Activated T-helper 1 cell treated with anti-CD3 and anti-CD28 coated beads, Interleukin-12 subunit alpha, Interleukin-12 subunit beta, Interleukin-2, Interleukin-4 antibody, amounts not matched to agents 30 ng/mL and 10 ng/mL and 1 ng/mL, durations not matched to agents 14 hours and 24 hours and 36 hours (primary cell): ENCODE results near the gene CFAP46. TPM values are rescaled to one million over a fixed set of nuclear protein-coding genes. Genes with fewer than 3 reads are reported as not detected.
"Not testable (repeated sequence)": the region's sequence is repeated elsewhere in the genome, so short reads cannot be mapped to it uniquely, and the experiment has no call there.

ENCODE experiments used
- DNase-seq: peaks from one replicate; pipeline ENCODE4 v3.0.0; 2021; ENCODE audit warnings: low spot score
- H3K27ac Mint-ChIP-seq: one replicate; pipeline ENCODE4 v1.8.0; 2021; ENCODE audit warnings: mild to moderate bottlenecking, mixed read lengths
- H3K27me3 Mint-ChIP-seq: one replicate; pipeline ENCODE4 v1.8.0; 2022; ENCODE audit warnings: mild to moderate bottlenecking, moderate library complexity, mixed read lengths; ENCODE audit not compliant: insufficient read depth
- H3K36me3 Mint-ChIP-seq: one replicate; pipeline ENCODE4 v1.8.0; 2021; ENCODE audit warnings: low read depth, mixed read lengths
- H3K4me1 Mint-ChIP-seq: one replicate; pipeline ENCODE4 v1.8.0; 2021; ENCODE audit warnings: low read depth, mixed read lengths
- H3K4me3 Mint-ChIP-seq: one replicate; pipeline ENCODE4 v1.8.0; 2021; ENCODE audit warnings: mild to moderate bottlenecking, moderate library complexity, mixed read lengths
- H3K9me3 Mint-ChIP-seq: one replicate; pipeline ENCODE4 v1.8.0; 2021; ENCODE audit warnings: mixed read lengths
- intact Hi-C: fragments of 100-400 bp; cut with micrococcal nuclease; formaldehyde crosslinking; loops from one replicate; pipeline ENCODE4 v1.15.1; 2024
- total RNA-seq: library from RNA; stranded (reverse); gene quantifications from 2 replicates; pipeline ENCODE4 v1.2.3, GENCODE V29; 2022

The CFAP46 gene
- total RNA-seq, 1 donor from 2014 or later = not detected

GRCh38 chr10:132845780-132846595 is 96.4 kb downstream of the CFAP46 start:
- intact Hi-C loops = no loop called here
- peaks cover 7% of the 10 kb centered on the region for H3K9me3 Mint-ChIP-seq
- H3K4me3 Mint-ChIP-seq = no peak overlapping the region
- H3K36me3 Mint-ChIP-seq = no peaks in the 10 kb centered on the region
- DNase-seq = no peak
- H3K4me1 Mint-ChIP-seq = no peaks in the 10 kb centered on the region
- H3K27ac Mint-ChIP-seq = no peak overlapping the region
- peaks cover 6% of the 10 kb centered on the region for H3K27me3 Mint-ChIP-seq

DNA sequence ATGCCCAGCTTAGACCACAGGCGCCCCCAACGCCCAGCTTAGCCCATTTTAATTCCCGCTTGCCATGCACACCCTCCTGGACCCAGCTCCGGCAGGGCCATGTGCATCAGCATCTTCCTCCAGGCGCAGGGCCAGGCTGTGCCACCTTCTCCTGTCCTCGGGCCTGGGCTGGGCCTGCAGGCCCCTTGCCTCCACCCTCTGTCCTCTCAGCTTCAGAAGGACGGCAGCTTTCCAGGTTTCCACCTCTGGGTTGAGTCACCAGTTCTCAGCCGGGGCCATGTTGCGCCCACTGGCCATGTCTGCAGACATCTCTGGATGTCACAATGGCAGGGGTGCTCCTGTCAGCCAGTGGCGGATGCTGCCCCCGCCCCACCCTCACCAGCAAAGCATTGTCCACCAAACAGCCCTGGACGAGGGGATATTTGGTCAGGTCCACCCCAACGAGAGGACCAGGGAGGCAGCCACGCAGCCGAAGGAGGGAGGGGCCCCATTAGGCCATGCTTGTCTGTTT is 97.3 kb downstream of the CFAP46 start:
- H3K4me3 Mint-ChIP-seq = no peak overlapping the region
- H3K27me3 Mint-ChIP-seq = peaks cover 6% of the 10 kb centered on the region
- no peak overlapping the region for H3K27ac Mint-ChIP-seq
- no peaks in the 10 kb centered on the region for H3K36me3 Mint-ChIP-seq
- no peak for DNase-seq
- H3K4me1 Mint-ChIP-seq = no peaks in the 10 kb centered on the region
- peaks cover 7% of the 10 kb centered on the region for H3K9me3 Mint-ChIP-seq
- intact Hi-C loops = no loop called here

DNA sequence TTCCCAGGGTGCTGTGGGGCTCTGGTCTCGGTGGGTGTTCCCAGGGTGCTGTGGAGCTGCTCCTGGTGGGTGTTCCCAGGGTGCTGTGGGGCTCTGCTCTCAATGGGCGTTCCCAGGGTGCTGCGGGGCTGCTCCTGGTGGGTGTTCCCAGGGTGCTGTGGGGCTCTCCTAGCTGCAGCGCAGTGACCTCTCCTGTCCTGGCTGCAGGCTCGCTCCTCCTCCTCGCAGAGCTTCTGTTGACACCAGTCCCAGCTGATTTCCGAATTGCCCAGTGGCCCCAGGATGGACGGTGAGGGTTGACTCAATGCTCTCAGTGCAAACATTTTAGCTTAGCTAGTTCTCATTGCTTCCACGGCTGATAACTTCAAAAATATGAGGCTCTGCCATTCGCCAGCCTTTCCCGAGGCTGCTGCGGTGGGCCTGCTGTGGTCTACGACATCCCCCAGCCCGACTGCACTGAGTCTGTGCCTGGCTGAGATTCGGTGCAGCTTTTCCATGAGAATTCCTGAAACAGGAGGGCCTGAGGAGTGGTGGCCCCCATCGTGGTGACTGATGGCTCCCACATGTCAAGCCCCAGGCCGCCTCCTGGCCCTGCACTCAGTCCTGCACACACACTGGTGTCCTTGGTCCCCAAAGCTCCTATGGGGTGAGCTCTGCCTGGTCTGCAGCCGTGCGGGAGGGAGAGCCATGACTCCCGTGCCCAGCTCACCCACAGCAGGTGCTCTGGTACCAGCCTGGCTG is 98.1 kb downstream of the CFAP46 start:
- Mint-ChIP-seq H3K9me3 (peaks cover 7% of the 10 kb centered on the region), H3K4me1 (no peaks in the 10 kb centered on the region), H3K36me3 (no peaks in the 10 kb centered on the region), H3K4me3 (no peak overlapping the region), H3K27me3 (peaks cover 6% of the 10 kb centered on the region), H3K27ac (no peak overlapping the region)
- intact Hi-C loops = no loop called here
- DNase-seq = no peak

DNA sequence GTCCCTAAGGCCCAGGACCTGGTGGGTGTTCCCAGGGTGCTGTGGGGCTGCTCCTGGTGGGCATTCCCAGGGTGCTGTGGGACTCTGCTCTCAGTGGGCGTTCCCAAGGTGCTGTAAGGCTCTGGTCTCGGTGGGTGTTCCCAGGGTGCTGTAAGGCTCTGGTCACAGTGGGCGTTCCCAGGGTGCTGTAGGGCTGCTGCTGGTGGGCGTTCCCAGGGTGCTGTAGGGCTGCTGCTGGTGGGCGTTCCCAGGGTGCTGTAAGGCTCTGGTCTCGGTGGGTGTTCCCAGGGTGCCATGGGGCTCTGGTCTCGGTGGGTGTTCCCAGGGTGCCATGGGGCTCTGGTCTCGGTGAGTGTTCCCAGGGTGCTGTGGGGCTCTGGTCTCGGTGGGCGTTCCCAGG is 99.1 kb downstream of the CFAP46 start:
- DNase-seq, H3K4me1 Mint-ChIP-seq, intact Hi-C loops, H3K36me3 Mint-ChIP-seq, H3K27ac Mint-ChIP-seq, H3K9me3 Mint-ChIP-seq, H3K27me3 Mint-ChIP-seq, H3K4me3 Mint-ChIP-seq: not testable (repeated sequence)

DNA sequence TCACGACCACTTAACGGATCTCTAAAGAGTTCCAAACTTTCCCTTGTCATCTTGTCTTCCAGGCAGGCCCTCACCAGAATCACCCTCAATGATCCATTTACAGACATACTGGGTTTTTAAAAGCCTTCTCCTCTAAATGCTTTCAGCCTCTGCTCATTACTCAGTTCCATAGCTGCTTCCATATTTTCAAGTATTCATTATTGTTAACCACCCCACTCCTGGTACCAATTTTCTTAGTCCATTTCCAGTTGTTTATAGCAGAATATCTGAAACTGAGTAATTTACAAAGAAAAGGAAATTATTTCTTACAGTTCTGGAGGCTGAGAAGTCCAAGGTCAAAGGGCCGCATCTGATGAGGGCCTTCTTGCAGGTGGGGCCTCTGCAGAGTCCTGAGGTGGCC is 100.0 kb downstream of the CFAP46 start:
- Mint-ChIP-seq H3K27ac (no peak overlapping the region), H3K4me1 (no peaks in the 10 kb centered on the region), H3K4me3 (no peak overlapping the region), H3K27me3 (no peaks in the 10 kb centered on the region), H3K36me3 (no peaks in the 10 kb centered on the region), H3K9me3 (peaks cover 7% of the 10 kb centered on the region)
- DNase-seq = no peak
- intact Hi-C loops = no loop called here

DNA sequence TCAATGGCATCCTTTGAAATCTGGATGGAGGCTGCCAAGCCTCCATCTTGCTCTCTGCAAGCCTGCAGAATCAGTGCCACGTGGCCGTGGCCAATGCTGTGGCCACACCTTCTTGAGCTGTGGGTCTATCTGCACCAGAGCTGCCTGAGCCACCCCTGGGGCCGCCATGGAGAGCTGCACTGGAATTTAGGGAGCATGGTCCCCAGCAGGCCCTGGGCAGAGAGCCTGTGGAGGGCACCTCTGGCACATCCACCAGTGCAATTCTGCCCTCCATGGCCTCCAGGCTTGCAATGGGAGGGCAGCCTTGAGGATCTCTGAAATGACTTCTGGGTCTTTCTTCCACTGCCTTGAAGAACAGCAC is 100.8 kb downstream of the CFAP46 start:
- DNase-seq = no peak
- intact Hi-C loops = no loop called here
- peaks cover 7% of the 10 kb centered on the region for H3K9me3 Mint-ChIP-seq
- no peaks in the 10 kb centered on the region for H3K36me3 Mint-ChIP-seq
- H3K27ac Mint-ChIP-seq = no peak overlapping the region
- no peaks in the 10 kb centered on the region for H3K27me3 Mint-ChIP-seq
- no peak overlapping the region for H3K4me3 Mint-ChIP-seq
- H3K4me1 Mint-ChIP-seq = no peaks in the 10 kb centered on the region

GRCh38 chr10:132840698-132841614 is 101.4 kb downstream of the CFAP46 start:
- Mint-ChIP-seq H3K9me3 (peaks cover 7% of the 10 kb centered on the region), H3K27ac (no peak overlapping the region), H3K27me3 (no peaks in the 10 kb centered on the region), H3K4me3 (no peak overlapping the region), H3K36me3 (no peaks in the 10 kb centered on the region), H3K4me1 (no peaks in the 10 kb centered on the region)
- intact Hi-C loops = no loop called here
- DNase-seq = no peak

DNA sequence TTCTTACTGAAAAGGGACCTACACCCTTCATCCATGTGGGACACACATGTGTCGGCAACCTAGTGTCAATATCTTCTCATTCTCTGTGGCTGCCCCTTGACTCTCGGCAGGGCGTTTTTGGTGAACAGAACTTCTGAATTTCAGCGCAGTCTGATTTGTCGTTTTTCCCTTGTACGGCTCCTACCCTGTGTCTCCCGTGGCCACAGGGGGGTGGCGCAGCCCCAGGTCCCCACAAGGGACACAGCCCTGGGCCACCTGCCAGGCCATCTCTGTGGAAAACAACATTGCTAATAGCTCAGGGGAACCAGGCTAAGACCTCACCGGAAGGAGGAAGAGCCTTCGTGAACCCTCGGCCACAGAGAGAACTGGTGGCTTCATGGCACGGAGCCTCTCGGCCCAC is 103.3 kb downstream of the CFAP46 start:
- H3K36me3 Mint-ChIP-seq = no peaks in the 10 kb centered on the region
- H3K4me1 Mint-ChIP-seq = no peaks in the 10 kb centered on the region
- intact Hi-C loops = loop anchor here (10.0 kb wide), 1 partner anchor 286 kb away; no protein-coding TSS in a partner anchor
- H3K4me3 Mint-ChIP-seq = no peak overlapping the region
- H3K27ac Mint-ChIP-seq = no peak overlapping the region
- no peaks in the 10 kb centered on the region for H3K27me3 Mint-ChIP-seq
- peaks cover 7% of the 10 kb centered on the region for H3K9me3 Mint-ChIP-seq
- DNase-seq = no peak

- H3K36me3 Mint-ChIP-seq = no peaks in the 10 kb centered on the region
- H3K9me3 Mint-ChIP-seq = peaks cover 7% of the 10 kb centered on the region
- no peak overlapping the region for H3K4me3 Mint-ChIP-seq
- no peak overlapping the region for H3K27ac Mint-ChIP-seq
- no peaks in the 10 kb centered on the region for H3K4me1 Mint-ChIP-seq
- intact Hi-C loops = loop anchor here (10.0 kb wide), 1 partner anchor 286 kb away; no protein-coding TSS in a partner anchor
- DNase-seq = no peak
- no peaks in the 10 kb centered on the region for H3K27me3 Mint-ChIP-seq
Measured at GRCh38 chr10:132838346-132838970, 103.9 kb downstream of the CFAP46 start.

- DNase-seq = no peak
- Mint-ChIP-seq H3K4me1 (no peaks in the 10 kb centered on the region), H3K27ac (no peak overlapping the region), H3K9me3 (peaks cover 7% of the 10 kb centered on the region), H3K27me3 (no peaks in the 10 kb centered on the region), H3K4me3 (no peak overlapping the region), H3K36me3 (no peaks in the 10 kb centered on the region)
- intact Hi-C loops = loop anchor here (10.0 kb wide), 1 partner anchor 287 kb away; no protein-coding TSS in a partner anchor
Measured at GRCh38 chr10:132837905-132838304, 104.5 kb downstream of the CFAP46 start.

DNA sequence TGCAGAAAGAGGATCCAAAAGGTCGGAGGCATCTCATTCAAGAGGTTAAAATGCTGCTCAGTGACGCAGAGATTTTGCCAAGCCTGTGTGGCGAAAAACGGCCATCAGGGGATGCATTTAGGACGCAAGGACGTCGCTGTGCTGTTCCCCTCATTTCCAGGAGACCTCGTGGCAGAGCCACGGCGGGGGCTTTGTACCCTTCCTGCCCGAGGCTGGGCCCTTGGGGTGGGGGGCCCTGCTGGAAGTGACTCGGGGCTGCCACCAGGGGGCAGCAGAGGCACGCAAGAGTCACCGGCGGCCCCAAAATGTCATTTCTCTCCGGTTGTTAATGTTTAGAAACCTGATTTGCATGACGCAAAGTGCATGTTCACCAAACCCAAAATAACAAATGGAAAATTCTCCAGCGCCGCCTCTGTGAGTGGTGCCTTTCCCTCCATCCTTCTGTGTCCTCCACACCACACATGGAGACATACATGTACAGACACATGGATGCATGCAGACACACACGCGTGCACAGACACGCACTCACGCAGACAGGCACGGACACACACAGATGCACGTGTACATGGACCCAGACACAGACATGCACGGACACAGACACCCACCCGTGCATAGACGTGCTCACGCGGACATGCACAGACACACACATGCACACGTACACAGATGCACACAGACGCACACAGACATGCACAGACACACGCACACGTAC is 105.4 kb downstream of the CFAP46 start:
- Mint-ChIP-seq H3K36me3 (no peaks in the 10 kb centered on the region), H3K27ac (no peak overlapping the region), H3K9me3 (peaks cover 2% of the 10 kb centered on the region), H3K4me1 (no peaks in the 10 kb centered on the region), H3K27me3 (no peaks in the 10 kb centered on the region), H3K4me3 (no peak overlapping the region)
- intact Hi-C loops = loop anchor here (10.0 kb wide), 1 partner anchor 288 kb away; no protein-coding TSS in a partner anchor
- DNase-seq = peak; percentile 14
